H9 (cell line): ENCODE results near the gene ST14. TPM values are rescaled to one million over a fixed set of nuclear protein-coding genes. Genes with fewer than 3 reads are reported as not detected.

Source experiments
- DNase-seq: peaks from one replicate; pipeline ENCODE4 v3.0.0-alpha.2; 2017
- H2AFZ ChIP-seq: one replicate; pipeline ENCODE4 v1.6.1; 2013; ENCODE audit warnings: mild to moderate bottlenecking, low read length, control low read depth, moderate library complexity
- H2AK5ac ChIP-seq: 2 replicates; pipeline ENCODE4 v1.6.1; 2013; ENCODE audit warnings: low read length, control low read depth, mixed read lengths; ENCODE audit not compliant: insufficient read length
- H2BK120ac ChIP-seq: one replicate; pipeline ENCODE4 v1.6.1; 2013; ENCODE audit warnings: low read depth, mild to moderate bottlenecking, low read length, control low read depth, inconsistent platforms; ENCODE audit not compliant: poor library complexity, severe bottlenecking
- H2BK12ac ChIP-seq: 2 replicates; pipeline ENCODE4 v1.6.1; 2013; ENCODE audit warnings: low read length, control low read depth, mixed read lengths, low read depth; ENCODE audit not compliant: insufficient read length
- H2BK15ac ChIP-seq: 2 replicates; pipeline ENCODE4 v1.6.1; 2013; ENCODE audit warnings: low read depth, low read length, control low read depth
- H2BK20ac ChIP-seq: one replicate; pipeline ENCODE4 v1.6.1; 2013; ENCODE audit warnings: low read depth, mild to moderate bottlenecking, low read length, control low read depth, inconsistent platforms; ENCODE audit not compliant: poor library complexity, severe bottlenecking
- H2BK5ac ChIP-seq: 2 replicates; pipeline ENCODE4 v1.6.1; 2013; ENCODE audit warnings: low read length, control low read depth, mixed read lengths; ENCODE audit not compliant: insufficient read length
- H3K14ac ChIP-seq: 2 replicates; pipeline ENCODE4 v1.6.1; 2013; ENCODE audit warnings: low read length, control low read depth; ENCODE audit not compliant: insufficient read depth
- H3K18ac ChIP-seq: 2 replicates; pipeline ENCODE4 v1.6.1; 2013; ENCODE audit warnings: low read depth, mild to moderate bottlenecking, mixed read lengths, low read length, control low read depth; ENCODE audit not compliant: insufficient read length
- H3K23ac ChIP-seq: 2 replicates; pipeline ENCODE4 v1.6.1; 2013; ENCODE audit warnings: low read length, control low read depth, mixed read lengths, low read depth; ENCODE audit not compliant: insufficient read length
- H3K23me2 ChIP-seq: 2 replicates; pipeline ENCODE4 v1.6.1; 2013; ENCODE audit warnings: low read depth, mild to moderate bottlenecking, mixed read lengths, low read length, control low read depth; ENCODE audit not compliant: insufficient read length, poor library complexity, severe bottlenecking
- H3K27ac ChIP-seq: 2 replicates; pipeline ENCODE4 v1.5.1; 2013; ENCODE audit warnings: low read length, control low read depth, mixed read lengths, low read depth; ENCODE audit not compliant: insufficient read length
- H3K27me3 ChIP-seq: 2 replicates; pipeline ENCODE4 v1.6.1; 2013; ENCODE audit warnings: low read length, control low read depth, inconsistent platforms; ENCODE audit not compliant: insufficient read depth
- H3K4ac ChIP-seq: 2 replicates; pipeline ENCODE4 v1.6.1; 2013; ENCODE audit warnings: low read depth, mild to moderate bottlenecking, control low read depth, inconsistent platforms, low read length, moderate library complexity
- H3K4me1 ChIP-seq: 2 replicates; pipeline ENCODE4 v1.6.1; 2013; ENCODE audit warnings: low read length, control low read depth, inconsistent platforms; ENCODE audit not compliant: insufficient read depth
- H3K4me2 ChIP-seq: 2 replicates; pipeline ENCODE4 v1.6.1; 2013; ENCODE audit warnings: low read length, control low read depth, mixed read lengths; ENCODE audit not compliant: insufficient read length, insufficient read depth
- H3K56ac ChIP-seq: 2 replicates; pipeline ENCODE4 v1.6.1; 2013; ENCODE audit warnings: low read depth, mild to moderate bottlenecking, mixed read lengths, low read length, control low read depth; ENCODE audit not compliant: insufficient read length
- H3K79me1 ChIP-seq: 2 replicates; pipeline ENCODE4 v1.6.1; 2013; ENCODE audit warnings: low read depth, mild to moderate bottlenecking, moderate library complexity, low read length, control low read depth, inconsistent platforms; ENCODE audit not compliant: insufficient read depth, poor library complexity, severe bottlenecking
- H3K79me2 ChIP-seq: 2 replicates; pipeline ENCODE4 v1.6.1; 2013; ENCODE audit warnings: low read length, control low read depth, inconsistent platforms; ENCODE audit not compliant: insufficient read depth
- H3K9ac ChIP-seq: 2 replicates; pipeline ENCODE4 v1.6.1; 2013; ENCODE audit warnings: low read length, control low read depth, mixed read lengths; ENCODE audit not compliant: insufficient read length; ENCODE audit errors: extremely low read depth
- H3K9me3 ChIP-seq: one replicate; pipeline ENCODE4 v1.6.1; 2013; ENCODE audit warnings: low read depth, low read length, inconsistent platforms; ENCODE audit not compliant: control insufficient read depth
- H3T11ph ChIP-seq: one replicate; pipeline ENCODE4 v1.6.1; 2013; ENCODE audit warnings: mild to moderate bottlenecking, low read length, control low read depth, inconsistent platforms
- H4K20me1 ChIP-seq: one replicate; pipeline ENCODE4 v1.6.1; 2013; ENCODE audit not compliant: control insufficient read depth, insufficient read length, insufficient read depth
- H4K5ac ChIP-seq: 2 replicates; pipeline ENCODE4 v1.6.1; 2013; ENCODE audit warnings: low read depth, mild to moderate bottlenecking, mixed read lengths, low read length, control low read depth; ENCODE audit not compliant: insufficient read length
- H4K8ac ChIP-seq: replicated peaks from 2 replicates; pipeline ENCODE4 v1.6.1; 2013; ENCODE audit warnings: low read length, control low read depth, mixed read lengths, low read depth; ENCODE audit not compliant: insufficient read length
- H4K91ac ChIP-seq: 2 replicates; pipeline ENCODE4 v1.6.1; 2013; ENCODE audit warnings: low read depth, mild to moderate bottlenecking, moderate library complexity, mixed read lengths, low read length, control low read depth; ENCODE audit not compliant: insufficient read length
- H3K27ac Mint-ChIP-seq, 3 experiments: 2 replicates in 2 of 3; 3 replicates in 1 of 3; pipeline ENCODE4 v1.8.0; 2020 to 2021; ENCODE audit warnings: mixed read lengths in 3 of 3, mild to moderate bottlenecking in 1 of 3, moderate library complexity in 1 of 3
- H3K27me3 Mint-ChIP-seq: 2 replicates; pipeline ENCODE4 v1.8.0; 2021; ENCODE audit warnings: low read depth, mild to moderate bottlenecking, moderate library complexity, mixed read lengths
- H3K36me3 Mint-ChIP-seq, 3 experiments: 2 replicates in 2 of 3; 3 replicates in 1 of 3; pipeline ENCODE4 v1.8.0; 2020 to 2021; ENCODE audit warnings: low read depth in 3 of 3, mixed read lengths in 3 of 3; ENCODE audit not compliant: insufficient read depth in 1 of 3
- H3K4me1 Mint-ChIP-seq, 2 experiments: 2 replicates each; pipeline ENCODE4 v1.8.0; 2020; ENCODE audit warnings: mixed read lengths in 2 of 2
- H3K4me3 Mint-ChIP-seq, 2 experiments: 2 replicates in 1 of 2; 3 replicates in 1 of 2; pipeline ENCODE4 v1.8.0; 2020 to 2021; ENCODE audit warnings: mild to moderate bottlenecking in 2 of 2, mixed read lengths in 2 of 2, moderate library complexity in 1 of 2
- H3K9me3 Mint-ChIP-seq, 2 experiments: 2 replicates in 1 of 2; 3 replicates in 1 of 2; pipeline ENCODE4 v1.8.0; 2020; ENCODE audit warnings: mild to moderate bottlenecking in 2 of 2, mixed read lengths in 2 of 2, moderate library complexity in 1 of 2
- CTCF ChIP-seq: fragments of 200-600 bp; sonication (generic); conservative IDR thresholded peaks from 3 replicates; pipeline ENCODE4 v1.8.0; 2021; ENCODE audit warnings: antibody characterized with exemption, mild to moderate bottlenecking
- WGBS: extraction: QIAGEN DNeasy Blood & Tissue Kit; methylation state at CpG from one replicate; pipeline ENCODE4 v1.1.7; 2013; ENCODE audit warnings: missing lambda C conversion rate, low lambda C conversion rate, mixed read lengths; ENCODE audit not compliant: insufficient read length; ENCODE audit errors: extremely low coverage; 5-methylcytosine and 5-hydroxymethylcytosine counted together
- total RNA-seq: library from RNA; stranded (reverse); gene quantifications from 2 replicates; pipeline ENCODE4 v1.2.1, GENCODE V29; 2021

Gene ST14
- total RNA-seq, 1 experiment from 2014 or later: 22.4 TPM

DNA sequence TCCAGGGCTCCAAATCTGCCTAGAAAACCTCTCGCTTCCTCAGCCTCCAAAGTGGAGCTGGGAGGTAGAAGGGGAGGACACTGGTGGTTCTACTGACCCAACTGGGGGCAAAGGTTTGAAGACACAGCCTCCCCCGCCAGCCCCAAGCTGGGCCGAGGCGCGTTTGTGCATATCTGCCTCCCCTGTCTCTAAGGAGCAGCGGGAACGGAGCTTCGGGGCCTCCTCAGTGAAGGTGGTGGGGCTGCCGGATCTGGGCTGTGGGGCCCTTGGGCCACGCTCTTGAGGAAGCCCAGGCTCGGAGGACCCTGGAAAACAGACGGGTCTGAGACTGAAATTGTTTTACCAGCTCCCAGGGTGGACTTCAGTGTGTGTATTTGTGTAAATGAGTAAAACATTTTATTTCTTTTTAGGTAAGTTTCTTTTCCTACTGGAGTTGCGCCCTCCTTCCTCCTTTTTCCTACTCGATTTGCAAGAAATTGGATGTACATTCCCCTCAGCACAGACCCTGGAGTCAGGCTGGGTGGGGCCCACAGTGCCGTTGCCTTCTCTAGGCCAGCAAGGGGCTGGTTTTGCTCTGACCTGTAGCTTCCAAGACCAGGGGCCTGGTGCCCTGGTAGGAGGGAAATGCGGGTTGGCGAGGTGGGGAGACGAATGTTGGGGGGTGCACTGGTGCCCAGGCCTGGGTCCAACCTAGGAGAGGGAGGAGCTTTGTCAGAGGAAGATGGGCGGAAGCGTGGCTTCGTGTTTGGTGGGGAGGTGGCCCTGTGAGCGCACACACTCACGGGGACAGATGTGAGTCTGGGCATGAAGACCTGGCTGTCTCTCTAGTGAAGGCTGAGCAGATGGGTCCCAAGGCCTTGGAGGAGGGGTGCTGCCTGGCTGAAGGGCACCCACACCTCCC lies 50.6 kb downstream of the ST14 start:
- Histone ChIP-seq H4K91ac (no peak overlapping the region), H3K14ac (no peak overlapping the region), H2BK20ac (no peak overlapping the region), H3K4me1 (no peaks in the 10 kb centered on the region; the same call in 1 of the 2 replicates), H3K56ac (no peak overlapping the region), H3K23me2 (no peaks in the 10 kb centered on the region), H4K8ac (no peak overlapping the region), H3T11ph (no peak overlapping the region), H3K79me2 (no peaks in the 10 kb centered on the region), H3K23ac (no peak overlapping the region), H2BK12ac (no peak overlapping the region), H2BK15ac (no peak overlapping the region), H3K79me1 (no peaks in the 10 kb centered on the region), H2BK5ac (no peak overlapping the region), H3K9me3 (no peaks in the 10 kb centered on the region), H2AFZ (no peak overlapping the region), H4K5ac (no peak overlapping the region), H3K4ac (no peak overlapping the region), H3K27me3 (no peaks in the 10 kb centered on the region), H4K20me1 (no peaks in the 10 kb centered on the region), H3K4me2 (no peak overlapping the region), H2AK5ac (no peak overlapping the region), H3K27ac (no peak overlapping the region), H2BK120ac (no peak overlapping the region), H3K18ac (no peak overlapping the region), H3K9ac (no peak overlapping the region)
- H3K36me3 Mint-ChIP-seq: peaks cover 1 to 4% (median 2%) of the 10 kb centered on the region in 3 experiments; a peak in 3 of 7 replicates
- H3K27ac Mint-ChIP-seq: peak overlapping the region in 1 of 3 experiments; percentile 20; a peak in 2 of 7 replicates
- H3K4me1 Mint-ChIP-seq: peaks cover 3 to 6% of the 10 kb centered on the region in 2 experiments; a peak in 3 of 4 replicates
- H3K4me3 Mint-ChIP-seq: no peak overlapping the region
- no CpG with 5 or more reads among the region's 23 CpGs for whole genome bisulfite sequencing
- TF ChIP-seq CTCF: no peak
- DNase-seq: peak; percentile 25
- no peaks in the 10 kb centered on the region; a peak in 1 of 5 replicates for H3K9me3 Mint-ChIP-seq
- H3K27me3 Mint-ChIP-seq: peaks cover 4% of the 10 kb centered on the region
